Stimulated activated CD8-positive, alpha-beta memory T cell treated with anti-CD3 and anti-CD28 coated beads, Interleukin-12 subunit alpha, Interleukin-12 subunit beta, amount 100 ng/mL, for 1 hour (primary cell): ENCODE measurements around the gene EPB41L5.
"Not testable (repeated sequence)": the region's sequence is repeated elsewhere in the genome, so short reads cannot be mapped to it uniquely, and the experiment has no call there.

ENCODE experiments used
- DNase-seq: peaks from one replicate; pipeline ENCODE4 v3.0.0-alpha.2; 2020; ENCODE audit warnings: low read depth

EPB41L5 gene

GRCh38 chr2:120199817-120200459 is 187.1 kb downstream of the EPB41L5 start:
- not testable (repeated sequence) for DNase-seq

GRCh38 chr2:120203251-120204021 is 190.6 kb downstream of the EPB41L5 start:
- DNase-seq: no peak

- no peak for DNase-seq
Measured at GRCh38 chr2:120204022-120204405, 191.1 kb downstream of the EPB41L5 start.

GRCh38 chr2:120204417-120204816 is 191.5 kb downstream of the EPB41L5 start:
- DNase-seq: no peak

GRCh38 chr2:120204945-120205670 is 192.2 kb downstream of the EPB41L5 start:
- no peak for DNase-seq

GRCh38 chr2:120206022-120206581 is 193.2 kb downstream of the EPB41L5 start:
- no peak for DNase-seq

- DNase-seq: no peak
Measured at GRCh38 chr2:120208381-120209353, 195.8 kb downstream of the EPB41L5 start.

GRCh38 chr2:120209427-120210269 is 196.8 kb downstream of the EPB41L5 start:
- DNase-seq: no peak

GRCh38 chr2:120210270-120210693 is 197.4 kb downstream of the EPB41L5 start:
- no peak for DNase-seq

- DNase-seq: no peak
Measured at GRCh38 chr2:120218181-120218580, 205.3 kb downstream of the EPB41L5 start.

- no peak for DNase-seq
Measured at GRCh38 chr2:120219291-120219690, 206.4 kb downstream of the EPB41L5 start.

- DNase-seq: no peak
Measured at GRCh38 chr2:120219766-120220165, 206.9 kb downstream of the EPB41L5 start.

GRCh38 chr2:120220756-120221155 is 207.9 kb downstream of the EPB41L5 start:
- DNase-seq: no peak

- no peak for DNase-seq
Measured at GRCh38 chr2:120221616-120222015, 208.7 kb downstream of the EPB41L5 start.

GRCh38 chr2:120222186-120223033 is 209.5 kb downstream of the EPB41L5 start:
- DNase-seq: no peak

- peak; percentile 80 for DNase-seq
Measured at GRCh38 chr2:120223034-120223912, 210.4 kb downstream of the EPB41L5 start, which contains the start of gene TMEM185B. Gene TMEM185B, minus strand, starts transcription at chr2:120223400. Its CDS starts 424 bp downstream, at chr2:120222976.

GRCh38 chr2:120224256-120224655 is 211.4 kb downstream of the EPB41L5 start:
- no peak for DNase-seq
